HG03565 (cell line): ENCODE data around the gene IFITM10.

Experiments used
- ATAC-seq: cut with Tn5 transposase; IDR thresholded peaks from one replicate; pipeline ENCODE4 v1.9.1; 2021; ENCODE audit warnings: mild to moderate bottlenecking, moderate library complexity; ENCODE audit not compliant: unreplicated experiment

IFITM10 gene

DNA sequence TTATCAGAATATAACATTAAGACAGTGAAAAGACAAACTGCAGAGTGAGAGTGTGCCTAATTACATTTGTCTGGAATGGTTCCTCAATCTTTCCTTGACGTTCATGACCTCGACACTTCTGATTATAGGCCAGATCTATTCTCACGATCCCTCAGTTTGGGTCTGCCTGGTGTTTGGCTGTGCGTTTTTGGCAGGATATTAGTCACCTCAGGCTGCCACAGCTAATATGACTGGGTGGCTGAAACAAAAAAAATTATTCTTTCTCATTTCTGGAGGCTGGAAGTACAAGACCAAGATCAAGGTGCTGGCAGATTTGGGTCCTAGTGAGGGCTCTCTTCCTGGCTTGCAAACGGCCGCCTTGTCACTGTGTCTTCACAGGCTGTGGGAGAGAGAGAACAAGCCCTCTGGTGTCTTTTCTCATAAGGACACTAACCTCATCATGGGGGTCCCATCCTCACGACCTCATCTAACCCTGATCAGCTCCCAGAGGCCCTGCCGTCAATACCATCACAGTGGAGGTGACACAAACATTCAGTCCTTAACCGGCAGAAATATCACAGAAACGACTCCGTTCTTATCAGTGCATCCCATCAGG lies 23.2 kb downstream of the IFITM10 start:
- no peak for ATAC-seq

DNA sequence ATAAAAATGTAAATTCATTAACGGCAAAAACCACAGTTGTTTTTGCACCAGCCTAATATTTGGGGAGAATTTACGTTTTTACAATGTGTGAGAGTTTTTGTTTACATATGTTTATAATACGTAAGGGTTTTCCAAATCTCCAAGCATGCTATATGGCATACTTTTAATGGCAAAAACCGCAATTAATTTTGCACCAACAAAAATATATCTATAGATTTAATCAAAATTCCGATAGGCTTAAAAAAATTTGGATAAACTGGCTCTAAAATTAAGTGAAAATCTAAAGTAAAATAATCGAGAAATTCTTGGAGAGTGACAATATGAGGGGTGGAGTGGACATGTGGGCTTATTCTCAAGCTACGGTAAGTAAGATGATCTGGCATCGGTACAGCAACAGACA lies 30.6 kb downstream of the IFITM10 start:
- ATAC-seq = no peak

DNA sequence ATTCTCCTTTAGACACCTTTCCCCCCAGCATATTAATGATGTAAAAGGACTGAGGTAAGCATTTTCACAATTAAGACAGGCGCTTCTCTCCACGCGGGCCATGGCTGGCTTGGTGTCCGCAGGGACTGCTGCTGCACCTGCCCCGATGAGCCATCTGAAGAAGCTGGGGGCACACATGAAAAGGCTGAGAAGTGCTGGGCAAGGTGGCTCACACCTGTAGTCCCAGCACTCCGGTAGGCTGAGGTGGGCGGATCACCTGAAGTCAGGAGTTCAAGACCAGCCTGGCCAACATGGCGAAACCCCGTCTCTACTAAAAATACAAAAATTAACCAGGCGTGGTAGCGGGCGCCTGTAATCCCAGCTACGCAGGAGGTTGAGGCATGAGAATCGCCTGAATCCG lies 32.1 kb downstream of the IFITM10 start:
- no peak for ATAC-seq

DNA sequence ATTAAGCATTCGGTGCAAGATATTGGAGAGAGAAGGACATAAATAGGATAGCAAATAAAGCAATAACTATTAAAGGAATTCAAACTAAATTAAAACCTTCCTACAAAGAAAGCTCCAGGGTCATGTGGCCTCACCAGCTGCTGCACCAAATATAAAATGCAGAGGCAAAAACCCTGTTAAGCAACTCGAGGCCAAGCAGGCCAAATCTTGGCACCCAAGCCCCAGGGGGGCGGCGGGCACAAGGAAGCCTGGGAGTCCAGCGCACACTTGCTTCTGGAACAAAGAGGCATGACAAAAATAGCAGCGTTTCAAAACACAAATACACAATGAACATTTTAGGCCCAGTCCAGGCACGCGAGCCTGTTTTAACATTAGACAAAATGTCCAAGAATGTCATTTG lies 32.6 kb downstream of the IFITM10 start:
- no peak for ATAC-seq

DNA sequence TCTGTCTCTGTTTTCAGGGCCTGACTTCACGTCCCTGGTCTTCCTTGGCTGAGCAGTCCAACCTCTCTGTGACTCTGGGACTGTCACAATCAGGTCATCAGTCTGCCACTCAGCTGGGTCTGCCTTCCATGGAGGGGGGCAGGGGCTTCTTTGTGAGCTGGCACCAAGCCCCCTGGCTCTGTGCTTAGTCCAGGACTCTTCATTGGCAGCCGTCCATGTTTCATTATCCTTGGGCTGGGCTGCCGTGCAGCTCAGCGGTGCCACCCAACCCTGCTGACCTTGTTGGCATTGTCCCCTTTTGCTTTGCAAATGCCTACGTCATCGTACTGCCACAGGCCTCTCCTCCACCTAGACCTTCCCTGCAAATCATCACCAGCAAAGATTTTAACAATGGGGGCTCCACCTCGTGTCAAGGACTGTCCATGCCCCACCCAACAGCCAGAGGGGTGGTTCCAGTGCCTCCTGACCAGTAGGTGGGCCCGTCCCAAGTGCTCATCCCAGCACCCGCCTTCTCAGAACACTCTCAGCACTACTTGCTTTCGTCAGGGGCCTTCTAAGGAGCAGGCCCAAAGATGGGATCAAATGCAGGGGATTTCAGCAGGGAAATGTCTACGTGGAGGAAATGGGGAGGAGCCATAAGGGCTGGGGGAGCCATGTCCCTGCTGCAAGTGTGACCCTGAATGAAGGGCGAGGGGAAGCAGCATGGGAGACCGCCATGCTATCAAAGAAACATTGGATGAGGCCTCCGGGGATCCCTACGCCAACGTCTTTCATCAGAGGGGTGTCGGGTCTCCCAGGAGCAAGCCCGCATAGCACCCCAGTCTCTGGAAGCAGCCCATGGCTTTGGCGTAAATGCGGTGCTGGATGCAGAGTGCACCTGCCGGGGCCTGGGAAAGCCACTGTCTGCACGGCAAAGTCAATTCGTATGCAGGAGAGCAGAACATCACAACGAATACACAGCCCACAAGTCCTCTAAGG lies 35.2 kb downstream of the IFITM10 start:
- ATAC-seq = no peak

DNA sequence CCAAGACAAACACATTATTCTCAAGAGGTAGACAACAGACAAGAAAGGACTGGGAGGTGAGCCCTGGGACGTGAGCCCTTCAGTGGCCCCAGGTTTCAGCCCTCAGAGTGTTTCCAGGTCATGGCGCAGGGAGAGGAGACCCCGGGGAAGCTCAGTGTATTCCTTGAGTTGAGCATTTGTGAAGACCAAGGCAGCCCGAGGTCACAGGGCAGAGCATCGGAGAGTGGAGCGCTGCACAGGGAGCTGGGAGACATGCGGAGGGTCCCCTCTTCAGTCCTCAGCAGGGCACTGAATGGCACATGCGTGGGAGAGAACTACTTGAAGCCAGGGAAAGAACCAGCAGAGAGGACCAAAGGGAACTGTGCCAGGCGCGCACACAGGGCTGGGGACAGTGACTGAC lies 41.7 kb downstream of the IFITM10 start:
- no peak for ATAC-seq

DNA sequence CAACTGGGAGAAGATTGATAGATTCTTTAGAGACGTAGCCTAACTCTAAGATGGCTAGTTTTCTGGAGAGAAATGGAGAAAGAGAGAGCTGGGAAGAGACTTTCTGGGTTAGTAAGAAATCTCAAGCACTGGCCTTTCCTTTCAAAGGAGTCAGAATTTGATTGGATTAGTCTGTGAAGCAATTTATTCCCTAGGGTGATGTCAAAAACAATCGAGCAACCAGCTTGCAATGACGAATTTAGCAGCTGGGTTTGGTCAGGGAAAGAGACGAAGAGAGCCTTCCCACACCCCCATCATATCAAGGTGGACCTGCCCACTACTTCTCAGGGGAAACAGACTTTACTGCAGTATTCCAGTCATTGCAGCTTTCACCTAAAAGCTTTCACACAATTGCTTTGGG lies 42.6 kb downstream of the IFITM10 start:
- no peak for ATAC-seq

DNA sequence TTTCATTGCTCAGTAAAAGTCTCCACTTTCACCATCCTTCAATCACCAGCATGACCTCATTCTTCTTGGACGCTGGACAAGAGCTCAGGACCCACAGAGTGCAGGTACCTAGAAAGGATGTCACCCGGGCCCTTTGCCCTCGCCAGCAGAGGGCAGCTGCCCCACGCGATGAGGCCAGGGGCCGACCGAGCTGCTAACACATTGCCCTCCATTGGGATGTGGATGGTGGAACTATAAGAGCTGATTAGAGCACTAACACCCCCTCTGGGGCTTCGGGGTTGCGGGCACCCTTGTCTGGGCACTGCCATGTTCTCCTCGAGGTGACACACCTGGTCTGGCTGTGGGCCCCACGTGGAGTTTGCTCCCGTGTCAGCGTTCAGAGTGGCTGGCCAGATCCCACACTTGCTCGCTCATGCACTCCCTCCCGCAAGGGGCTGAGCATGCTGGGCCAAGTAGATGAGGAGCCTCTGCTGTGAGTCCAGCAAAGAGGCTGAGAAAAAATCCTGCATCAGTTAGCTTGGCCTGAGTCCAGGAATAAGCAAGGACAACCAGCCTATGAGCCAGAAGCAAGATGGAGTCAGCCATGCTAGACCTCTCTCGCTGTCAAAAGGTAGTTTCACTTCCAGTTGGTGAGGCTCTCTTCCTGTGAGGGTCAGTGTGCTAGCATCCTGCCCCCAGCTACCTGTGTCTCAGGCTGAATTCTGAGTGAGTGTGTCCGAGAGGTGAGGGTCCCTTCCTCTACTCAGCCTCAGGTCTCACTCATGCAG lies 43.6 kb downstream of the IFITM10 start:
- no peak for ATAC-seq

DNA sequence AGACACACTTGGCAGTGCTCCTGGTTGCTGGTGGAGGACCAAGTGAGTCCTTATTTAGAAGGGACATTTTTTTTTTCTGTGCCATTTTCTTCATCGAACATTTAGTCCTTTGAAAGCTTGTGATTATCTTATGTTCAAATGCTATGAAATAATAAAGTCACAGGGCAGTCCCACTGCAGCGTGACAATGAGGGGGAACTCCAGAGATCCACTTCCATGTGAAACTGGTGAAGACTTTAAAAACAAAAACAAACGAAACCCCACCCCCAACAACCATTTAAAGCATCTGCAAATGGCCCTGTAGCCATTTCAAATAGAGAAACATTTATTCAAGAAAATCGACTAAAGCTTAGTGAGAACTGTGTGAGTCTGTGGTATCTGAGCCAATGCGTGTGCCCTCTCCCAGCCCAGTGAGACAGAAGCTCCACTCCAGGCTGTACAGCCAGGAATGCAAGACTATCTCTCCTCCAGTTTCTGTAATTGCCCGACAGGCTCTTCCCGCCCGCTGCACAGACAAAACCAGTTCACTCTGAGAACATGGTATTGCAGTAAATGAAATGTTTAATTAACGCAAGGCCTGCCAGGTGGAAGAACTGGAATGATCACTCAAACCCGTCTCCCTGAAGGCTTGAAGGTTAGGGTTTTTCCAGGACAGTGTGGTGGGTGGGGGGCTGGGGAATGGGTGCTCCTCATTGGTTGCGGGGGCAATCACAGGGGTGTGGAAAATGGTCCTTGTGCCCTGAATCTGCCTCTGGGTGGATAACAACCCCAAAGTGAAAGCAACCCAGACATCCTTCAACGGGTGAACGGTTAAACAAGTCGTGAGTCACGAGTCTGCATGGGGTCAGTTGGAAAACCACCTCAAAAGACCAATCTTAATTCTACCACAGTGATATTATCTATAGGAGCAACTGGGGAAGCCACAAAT lies 45.0 kb downstream of the IFITM10 start:
- ATAC-seq = no peak

DNA sequence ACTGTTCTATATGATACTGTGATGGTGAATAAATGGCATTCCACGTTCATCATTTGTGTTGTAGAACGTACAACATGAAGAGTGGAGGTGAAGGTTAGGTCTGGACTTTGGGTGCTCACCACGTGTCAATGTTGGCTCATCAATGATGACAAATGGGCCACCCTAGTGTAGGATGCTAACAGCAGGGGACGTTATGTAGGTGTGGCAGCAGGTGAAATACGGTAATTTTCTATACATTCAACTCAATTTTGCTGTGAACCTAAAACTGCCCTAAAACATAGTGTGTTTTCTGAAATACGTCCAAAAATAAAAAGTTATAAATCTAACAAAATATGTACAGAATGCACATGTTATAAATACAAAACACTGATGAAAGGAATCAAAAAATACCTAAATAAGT lies 47.2 kb downstream of the IFITM10 start:
- no peak for ATAC-seq

DNA sequence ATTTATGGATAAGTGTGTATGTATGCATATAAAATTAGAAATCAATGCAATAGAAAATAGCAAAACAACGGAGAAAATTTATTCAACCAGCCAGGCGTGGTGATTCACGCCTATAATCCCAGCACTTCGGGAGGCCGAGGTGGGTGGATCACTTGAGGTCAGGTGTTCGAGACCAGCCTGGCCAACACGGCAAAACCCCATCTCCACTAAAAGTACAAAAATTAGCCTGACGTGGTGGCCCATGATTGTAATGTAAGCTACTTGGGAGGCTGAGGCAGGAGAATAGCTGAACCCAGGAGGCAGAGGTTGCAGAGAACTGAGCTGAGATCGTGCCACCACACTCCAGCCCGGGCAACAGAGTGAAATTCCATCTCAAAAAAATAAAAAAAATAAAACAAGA lies 47.9 kb downstream of the IFITM10 start:
- ATAC-seq = no peak

DNA sequence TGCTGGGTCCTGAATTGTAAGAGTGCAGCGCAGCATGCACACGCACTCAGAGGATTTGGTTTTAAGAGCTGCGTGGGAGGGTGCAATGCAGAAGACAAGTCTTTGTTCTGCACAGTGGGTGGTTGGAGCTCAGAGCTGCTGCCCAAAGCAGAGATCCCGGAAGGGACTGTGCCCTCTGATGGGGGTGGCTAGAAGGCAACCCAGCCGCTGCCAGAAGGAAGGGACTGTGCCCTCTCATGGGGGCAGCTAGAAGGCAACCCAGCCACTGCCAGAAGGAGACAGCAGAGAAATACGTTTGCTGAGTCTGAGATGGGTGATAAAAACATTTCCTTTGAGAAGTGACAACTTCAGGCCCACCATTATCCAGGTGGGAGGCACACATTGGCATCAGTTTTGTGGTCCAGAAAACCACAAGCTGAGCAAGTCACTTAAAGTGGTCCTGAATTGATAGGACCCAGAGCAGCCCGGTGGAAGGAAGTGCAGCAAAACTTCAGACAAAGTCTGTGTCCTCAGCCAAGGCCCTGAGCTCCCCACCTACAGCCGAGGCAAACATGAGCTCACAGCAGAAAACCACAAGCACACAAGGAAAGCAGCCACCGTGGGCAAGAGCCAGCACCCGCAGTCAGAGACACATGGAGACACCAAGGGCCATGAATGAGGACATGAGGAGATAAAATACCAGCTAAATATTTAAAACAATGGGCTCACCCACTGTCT lies 49.1 kb downstream of the IFITM10 start:
- no peak for ATAC-seq

DNA sequence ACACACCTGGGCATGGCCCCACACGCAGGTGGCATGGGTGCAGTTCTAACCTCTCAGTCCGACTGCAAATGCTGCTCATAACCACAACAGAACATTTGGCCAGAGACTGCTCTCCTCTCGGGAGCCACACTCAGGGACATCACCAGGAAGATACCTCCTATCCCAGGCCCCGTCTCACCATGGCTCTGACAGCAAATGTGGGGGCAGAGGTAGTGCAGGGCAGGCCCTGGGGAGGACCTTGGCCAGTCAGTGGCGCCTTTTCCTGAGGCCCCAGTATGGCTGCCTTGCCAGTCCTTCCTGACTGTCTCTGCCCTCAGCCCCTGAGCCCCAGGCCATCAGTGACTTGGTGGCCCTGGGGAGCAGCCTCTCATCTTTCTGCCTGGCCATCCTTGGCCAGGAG lies 50.6 kb downstream of the IFITM10 start:
- no peak for ATAC-seq

DNA sequence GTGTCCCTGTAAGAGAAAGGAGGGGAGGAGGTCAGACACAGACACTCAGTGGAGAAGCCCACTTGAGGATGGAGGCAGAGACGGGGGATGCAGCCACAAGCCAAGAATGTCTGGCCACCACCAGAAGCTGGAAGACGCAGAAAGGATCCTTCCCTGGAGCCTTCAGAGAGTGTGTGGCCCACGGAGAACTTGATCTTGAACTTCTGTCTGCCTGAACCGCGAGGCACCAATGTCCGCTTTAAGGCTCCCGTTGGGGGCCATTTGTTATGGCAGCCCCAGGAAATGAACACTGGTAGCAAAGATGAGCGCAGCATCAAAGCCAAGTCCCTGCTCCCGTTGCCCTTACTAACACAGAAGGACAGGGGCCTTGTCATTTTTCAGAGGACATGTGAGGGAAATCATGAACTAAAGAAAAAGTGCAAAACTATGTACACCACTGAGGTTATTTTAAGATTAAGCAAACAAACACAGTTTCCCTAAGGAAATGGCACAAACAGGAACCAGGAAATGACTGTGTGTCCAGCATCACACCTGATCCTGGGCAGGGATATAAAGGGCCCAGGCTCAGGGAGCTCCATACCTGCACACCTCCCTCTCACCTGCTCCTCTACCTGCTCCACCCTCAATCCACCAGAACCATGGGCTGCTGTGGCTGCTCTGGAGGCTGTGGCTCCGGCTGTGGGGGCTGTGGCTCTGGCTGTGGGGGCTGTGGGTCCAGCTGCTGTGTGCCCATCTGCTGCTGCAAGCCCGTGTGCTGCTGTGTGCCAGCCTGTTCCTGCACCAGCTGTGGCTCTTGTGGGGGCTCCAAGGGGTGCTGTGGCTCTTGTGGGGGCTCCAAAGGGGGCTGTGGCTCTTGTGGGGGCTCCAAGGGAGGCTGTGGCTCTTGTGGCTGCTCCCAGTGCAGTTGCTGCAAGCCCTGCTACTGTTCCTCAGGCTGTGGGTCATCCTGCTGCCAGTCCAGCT lies 53.5 kb downstream of the IFITM10 start, which contains the start of gene KRTAP5-6:
Gene KRTAP5-6, plus strand, starts transcription at position 588 of the 963 bp plus-strand sequence. Its CDS starts 51 bp downstream, at position 639.
- ATAC-seq = no peak

DNA sequence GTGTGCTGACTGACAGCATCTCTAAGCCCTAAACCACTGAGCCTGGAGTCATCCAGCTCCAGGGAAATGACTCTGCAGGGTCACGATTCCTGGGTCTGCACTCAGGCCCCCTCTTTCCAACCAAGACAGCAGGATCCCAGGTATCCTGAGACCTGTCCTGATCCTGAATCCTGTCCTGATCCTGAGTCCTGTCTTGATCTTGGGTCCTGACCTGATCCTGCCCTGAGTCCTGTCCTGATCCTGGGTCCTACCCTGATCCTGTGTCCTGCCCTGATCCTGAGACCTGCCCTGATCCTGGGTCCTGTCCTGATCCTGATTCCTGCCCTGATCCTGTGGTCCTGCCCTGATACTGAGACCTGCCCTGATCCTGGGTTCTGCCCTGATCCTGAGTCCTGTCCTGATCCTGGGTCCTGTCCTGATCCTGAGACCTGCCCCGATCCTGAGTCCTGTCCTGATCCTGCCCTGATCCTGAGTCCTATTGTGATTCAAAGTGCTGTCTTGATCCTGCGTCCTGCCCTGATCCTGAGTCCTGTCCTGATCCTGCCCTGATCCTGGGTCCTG lies 54.8 kb downstream of the IFITM10 start:
- no peak for ATAC-seq

DNA sequence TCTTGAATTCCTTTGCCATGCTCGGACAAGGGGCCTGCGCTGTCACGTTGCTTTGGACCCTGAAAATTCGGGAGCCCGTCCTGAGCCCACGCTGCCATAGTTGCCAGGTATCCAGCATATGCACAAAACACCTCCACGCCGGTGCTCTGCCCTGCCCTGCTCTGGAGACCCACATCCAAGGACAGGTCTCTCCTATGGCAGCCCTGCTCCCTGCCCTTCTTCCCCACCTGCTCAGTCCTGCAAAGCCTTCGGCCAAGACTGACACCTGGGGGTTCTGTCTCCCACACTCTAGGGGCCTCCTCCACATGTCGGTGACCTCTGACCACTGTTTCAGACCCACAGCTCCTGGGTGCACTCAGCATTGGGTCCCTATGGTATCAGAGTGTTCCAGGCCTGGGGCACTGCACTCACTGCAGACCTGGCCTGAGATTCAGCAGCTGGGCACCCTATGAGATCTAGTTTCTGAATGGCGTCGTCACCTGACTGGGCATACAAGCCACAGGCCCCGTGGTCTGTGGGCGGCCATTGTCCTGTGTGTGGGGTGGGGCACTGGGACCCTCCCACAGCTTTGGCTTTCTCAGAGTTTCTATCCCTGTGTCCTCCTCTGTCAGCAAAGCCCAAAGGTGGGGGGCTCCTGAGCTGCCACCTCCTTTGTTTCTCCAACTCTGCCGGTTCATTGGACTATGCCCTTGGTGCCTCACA lies 55.4 kb downstream of the IFITM10 start:
- ATAC-seq = no peak

DNA sequence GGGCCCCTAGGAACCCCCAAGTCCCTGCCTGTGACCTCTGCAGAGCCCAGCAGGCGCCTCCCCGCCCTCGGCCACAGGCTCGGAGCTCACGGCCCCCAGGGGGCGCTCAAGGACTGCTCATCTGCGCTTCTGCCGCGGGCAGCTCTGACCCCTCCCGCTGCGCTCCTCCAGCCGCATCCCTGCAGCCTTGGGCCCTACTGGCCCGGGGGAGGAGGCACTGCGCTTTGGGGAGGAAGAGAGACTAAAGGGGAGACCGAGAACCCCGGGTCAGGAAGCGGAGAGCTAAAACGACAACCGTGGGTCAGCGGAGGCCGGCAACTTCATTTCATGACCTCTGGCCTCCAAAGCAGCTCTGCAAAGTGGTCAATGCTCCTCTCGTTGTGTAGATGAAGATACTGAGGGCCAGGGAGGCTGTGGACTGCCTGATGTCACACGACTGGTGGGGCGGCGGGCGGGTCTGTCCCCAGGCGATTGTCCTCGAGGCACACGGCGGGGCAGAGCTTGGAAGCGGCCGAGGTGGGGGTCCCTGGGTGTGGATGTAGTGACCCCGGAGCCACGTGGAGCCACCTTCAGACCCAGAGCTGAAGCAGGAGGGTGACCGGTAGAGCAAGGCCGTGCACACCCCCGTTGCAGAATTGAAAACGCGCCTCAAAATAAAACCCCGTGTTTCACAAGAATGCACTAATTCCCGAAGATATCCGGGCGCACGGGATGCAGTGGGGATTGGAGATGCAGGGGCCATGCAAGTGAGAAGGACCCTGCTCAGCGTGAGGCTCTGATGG lies 56.1 kb downstream of the IFITM10 start:
- no peak for ATAC-seq
